KG1 (cell line): ENCODE data around the gene ADIPOR2.
"Not testable (repeated sequence)": the region's sequence is repeated elsewhere in the genome, so short reads cannot be mapped to it uniquely, and the experiment has no call there.

Experiments
- DNase-seq: peaks from one replicate; lab custom pipeline; 2025; lab: John Stamatoyannopoulos, UW

Gene ADIPOR2

DNA sequence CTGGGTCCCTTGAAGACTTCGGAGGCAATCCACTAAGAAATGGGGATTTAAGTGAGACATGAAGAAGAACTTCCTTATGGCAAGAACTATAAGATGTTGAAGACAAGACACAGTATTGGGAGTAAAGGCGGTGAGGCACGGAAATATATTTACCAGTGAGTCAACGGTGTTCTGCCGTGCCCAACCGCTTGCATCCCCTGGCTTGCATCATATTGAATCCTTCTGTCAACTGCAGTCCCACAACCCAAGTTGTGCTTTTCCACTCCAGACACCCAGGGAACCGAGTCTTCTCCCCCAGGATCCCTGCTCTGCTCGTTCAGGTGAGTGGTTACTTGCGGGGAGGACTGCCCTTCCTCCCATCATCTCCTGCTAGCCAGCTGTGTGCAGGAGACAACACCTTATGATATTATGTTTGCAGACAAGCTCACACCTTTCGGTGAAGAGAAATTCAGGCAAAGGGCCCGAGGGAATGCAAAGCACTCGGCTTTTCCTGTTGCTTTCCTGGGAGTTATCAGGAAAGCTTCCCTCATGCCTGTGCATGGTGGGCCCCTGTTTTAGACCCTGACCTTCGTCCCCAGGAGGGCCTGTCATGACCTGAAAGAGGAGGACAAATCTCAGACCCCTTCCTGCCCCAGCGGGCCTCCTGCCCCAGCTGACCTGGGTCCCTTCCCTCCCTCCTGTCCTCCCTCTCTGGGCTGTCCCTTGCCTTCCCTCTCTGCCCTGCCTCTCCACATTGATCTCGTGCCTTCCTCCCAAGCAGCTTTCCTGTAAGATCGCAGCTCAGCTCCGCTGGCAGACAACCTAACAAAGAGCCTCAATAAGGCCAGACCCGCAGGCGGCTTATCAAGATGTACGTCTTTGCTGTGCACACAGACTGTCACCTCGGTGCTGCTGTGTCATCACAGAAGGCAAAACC, 125.2 kb downstream of the ADIPOR2 start:
- DNase-seq, result no peak

DNA sequence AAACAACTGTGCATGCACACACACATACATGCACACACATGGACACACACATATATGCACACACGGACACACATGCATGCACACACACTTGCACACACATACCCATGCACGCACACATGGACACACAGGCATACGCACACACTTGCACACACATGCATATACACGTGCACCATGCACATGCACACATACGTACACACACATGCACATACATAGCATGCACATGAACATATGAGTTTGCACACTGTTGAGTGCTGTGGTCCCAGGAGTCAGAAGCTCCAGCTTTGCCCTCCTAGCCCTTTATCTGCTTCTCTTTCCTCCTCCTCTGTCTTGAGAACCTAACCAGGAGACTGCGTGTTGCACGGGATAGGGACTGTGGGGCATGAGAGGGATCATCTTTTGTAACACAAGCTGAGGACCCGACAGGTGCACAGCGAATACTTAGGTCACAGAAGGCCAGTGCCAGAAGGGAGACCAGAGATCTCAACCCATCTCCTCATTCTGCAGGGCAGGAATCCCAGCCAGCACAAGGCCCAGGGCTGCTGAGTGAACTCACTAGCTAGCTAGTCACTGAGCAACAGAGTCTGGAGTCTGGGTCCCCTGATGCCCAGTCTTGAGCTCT, 126.0 kb downstream of the ADIPOR2 start:
- DNase-seq, result no peak

DNA sequence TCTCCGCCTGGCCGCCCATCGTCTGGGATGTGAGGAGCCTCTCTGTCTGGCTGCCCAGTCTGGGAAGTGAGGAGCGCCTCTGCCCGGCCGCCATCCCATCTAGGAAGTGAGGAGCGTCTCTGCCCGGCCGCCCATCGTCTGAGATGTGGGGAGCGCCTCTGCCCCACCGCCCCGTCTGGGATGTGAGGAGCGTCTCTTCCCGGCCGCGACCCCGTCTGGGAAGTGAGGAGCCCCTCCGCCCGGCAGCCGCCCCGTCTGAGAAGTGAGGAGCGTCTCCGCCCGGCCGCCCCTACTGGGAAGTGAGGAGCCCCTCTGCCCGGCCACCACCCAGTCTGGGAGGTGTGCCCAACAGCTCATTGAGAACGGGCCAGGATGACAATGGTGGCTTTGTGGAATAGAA, 127.1 kb downstream of the ADIPOR2 start:
- not testable (repeated sequence) for DNase-seq

DNA sequence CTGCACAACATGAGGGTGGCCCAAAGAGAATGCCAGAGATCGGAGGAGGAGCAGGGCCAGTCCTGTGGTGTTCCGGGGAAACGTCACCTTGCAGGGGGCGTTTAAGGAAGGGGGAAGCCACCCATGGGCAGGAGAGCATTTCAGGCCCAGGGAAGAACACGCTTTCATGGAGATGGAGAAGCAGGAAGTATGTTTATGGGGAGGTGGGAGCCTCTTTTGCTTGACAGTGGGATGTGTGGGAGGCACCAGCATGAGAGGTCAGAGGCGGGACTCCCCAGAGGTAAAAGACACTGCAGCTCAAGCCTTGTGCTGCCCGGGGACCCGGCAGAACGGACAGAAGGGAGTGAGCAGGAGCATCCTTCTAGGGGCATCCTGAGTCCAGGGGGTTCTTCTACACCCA, 128.2 kb downstream of the ADIPOR2 start:
- DNase-seq, result no peak

DNA sequence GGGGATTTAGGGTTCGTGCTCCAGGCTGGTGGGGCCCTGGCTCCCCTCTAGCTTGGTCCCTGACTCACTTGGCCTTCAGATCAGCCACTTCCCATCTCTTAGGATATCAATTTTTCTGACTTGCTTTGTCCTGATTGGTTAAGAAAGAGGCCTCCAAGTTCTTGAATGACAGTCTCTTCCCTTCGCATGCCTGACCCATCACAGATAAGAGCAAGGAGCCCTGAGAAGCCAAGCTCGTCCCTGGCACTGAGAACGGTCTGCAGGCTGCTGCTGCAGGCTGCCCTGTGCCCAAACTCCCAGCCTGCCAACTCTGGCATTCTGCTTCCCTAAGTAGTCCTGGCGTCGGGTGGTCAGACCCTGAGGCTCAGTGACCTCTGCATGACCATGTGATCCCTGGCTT, 128.7 kb downstream of the ADIPOR2 start:
- no peak for DNase-seq

DNA sequence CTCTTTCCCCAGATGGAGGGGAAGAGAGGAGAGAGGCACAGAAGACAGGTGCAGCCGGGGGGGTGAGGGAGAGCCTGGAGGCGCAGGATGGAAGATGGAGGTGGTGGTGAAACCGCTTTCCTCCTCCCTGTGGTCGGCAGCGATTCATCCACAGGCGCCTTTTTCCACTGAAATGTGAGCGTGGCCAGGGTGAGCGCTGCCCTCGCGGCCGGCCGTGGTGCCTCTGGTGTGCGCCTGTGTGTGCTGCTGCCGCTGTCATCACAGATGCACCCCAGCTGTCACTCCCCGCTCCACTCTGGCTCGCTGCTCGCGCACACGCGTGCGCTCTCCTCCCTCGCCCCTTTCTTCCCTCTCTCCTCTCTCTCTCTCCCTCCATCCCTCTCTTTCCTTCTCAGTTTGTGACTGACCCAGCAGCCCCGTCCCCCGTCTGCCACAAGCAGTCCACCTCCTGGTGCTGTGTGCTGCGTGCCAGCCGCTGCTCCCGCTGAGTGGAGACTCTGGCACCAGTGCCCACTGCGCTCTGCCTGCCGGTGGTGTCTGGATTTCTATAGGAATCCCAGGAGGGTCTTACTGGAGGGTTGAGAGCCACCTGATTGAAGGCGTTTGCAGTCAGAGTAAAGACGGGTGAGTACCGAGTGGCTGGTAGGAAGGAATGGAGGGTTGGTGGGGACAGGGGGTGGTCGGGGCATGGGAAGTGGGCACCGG, 129.5 kb downstream of the ADIPOR2 start, which contains the start of gene LRTM2:
TSS of gene LRTM2 (plus strand) at position 375 of the 705 bp plus-strand sequence. CDS start 7,584 bp downstream, outside the sequence.
- no peak for DNase-seq

DNA sequence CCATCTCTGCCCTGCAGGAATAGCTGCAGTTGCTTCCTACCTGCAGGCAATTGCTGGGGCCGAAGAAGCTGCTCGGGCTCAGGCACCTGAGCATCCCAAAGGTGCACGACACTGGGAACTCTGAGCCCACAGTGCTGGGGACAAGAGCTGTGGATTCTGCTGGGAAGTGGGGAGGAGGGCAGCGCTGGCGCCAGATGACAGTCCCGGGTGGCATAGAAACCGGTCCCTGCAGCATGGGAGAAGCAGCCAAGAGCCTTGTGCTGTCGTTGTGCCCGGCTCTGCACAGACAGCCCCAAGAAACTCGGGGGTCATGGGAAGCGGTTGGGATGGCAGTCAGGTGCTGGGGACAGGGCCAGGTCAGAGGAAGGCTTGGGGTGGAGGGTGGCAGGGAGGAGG, 130.0 kb downstream of the ADIPOR2 start:
- DNase-seq, result no peak

DNA sequence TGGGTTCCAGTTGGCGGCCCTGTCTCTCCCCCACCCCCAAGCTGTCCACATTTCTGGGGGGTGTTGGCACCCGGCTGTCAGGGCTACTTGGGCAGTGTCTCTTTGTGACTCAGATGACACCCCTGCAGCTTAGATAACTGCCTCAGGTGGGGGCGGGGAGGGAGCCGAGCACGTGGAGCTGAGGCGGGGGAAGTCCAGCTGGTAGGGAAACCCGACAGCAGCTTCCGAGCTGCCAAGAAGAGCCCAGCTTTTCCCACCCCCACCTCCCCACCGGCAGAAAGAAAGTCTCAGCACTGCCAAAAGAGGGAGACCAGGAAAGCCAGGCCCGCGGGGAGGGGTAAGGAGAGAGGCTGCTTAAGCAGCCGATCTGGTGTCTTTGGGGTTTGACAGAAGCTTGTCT, 130.9 kb downstream of the ADIPOR2 start:
- no peak for DNase-seq

DNA sequence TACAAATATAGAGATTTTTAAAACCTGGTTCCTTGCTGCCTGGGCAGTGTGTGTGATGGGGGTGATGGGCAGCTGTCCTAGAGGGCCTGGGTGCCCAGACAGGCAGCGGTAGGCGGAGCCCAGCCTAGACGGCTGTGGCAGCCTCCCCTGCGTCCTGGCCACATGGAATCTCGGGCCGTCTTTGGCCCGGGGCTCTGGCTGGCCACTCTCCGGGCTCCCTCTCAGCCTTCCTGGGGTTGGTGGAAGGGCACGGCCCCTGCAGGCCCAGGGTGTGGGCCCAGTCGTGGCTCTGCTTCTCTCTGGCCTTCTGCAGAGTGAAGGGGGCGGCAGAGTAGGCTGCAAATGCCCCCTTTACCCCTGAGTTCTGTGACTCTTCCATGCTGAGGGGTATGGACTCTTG, 131.8 kb downstream of the ADIPOR2 start:
- DNase-seq, result no peak

DNA sequence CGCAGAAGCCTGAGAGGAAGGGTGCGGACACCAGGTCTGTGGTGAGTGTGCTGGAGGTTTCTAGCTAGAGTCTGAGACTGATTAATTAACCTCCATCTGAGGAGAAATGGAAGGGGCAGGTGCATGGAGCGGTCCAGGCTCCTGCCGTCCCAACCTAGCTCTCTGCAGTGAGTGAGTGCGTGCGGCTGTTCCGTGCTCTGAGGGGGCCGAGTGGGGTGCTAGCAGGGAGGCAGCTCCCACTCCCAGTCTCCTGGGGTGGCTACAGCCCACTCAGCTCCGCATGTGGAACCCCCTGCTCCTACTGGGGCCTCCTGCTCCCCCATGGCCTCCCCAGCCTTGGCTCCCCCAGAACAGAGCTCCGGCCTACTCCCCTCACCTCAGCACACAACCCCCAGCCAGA, 132.4 kb downstream of the ADIPOR2 start:
- no peak for DNase-seq

DNA sequence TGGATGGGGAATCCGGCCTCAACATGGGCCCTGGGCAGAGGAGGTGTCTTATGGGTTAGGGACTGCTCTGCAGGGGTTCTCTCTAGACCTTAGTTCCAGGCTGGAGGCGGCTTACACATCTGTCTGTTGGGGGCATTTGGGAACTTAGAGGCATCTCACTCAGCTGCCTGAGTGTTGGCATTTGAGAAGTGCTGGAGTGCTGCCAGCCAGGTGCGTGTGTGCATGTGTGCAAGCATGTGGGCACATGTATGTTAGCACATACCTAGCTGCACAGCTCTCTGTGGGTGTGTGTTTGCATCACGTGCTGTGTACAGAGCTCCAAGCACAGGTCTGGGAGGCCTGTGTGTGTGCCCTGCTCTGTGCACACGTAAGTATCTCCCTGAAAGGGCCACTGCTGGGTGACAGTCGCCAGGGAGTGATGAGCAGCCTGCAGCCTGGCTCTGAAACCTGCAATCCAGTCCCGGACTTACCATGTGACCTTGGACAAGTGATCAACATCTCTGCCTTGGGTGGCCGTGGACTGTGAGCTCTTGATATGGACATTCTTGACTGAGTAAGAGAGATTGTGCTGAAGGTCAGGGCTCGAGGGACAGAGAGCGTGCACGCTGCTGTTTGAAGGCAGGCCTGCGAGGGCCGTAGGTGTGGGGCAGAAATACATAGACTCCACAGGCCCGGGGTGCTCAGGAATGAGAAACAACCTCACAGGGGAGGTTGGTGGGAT, 134.7 kb downstream of the ADIPOR2 start:
- DNase-seq, result no peak

DNA sequence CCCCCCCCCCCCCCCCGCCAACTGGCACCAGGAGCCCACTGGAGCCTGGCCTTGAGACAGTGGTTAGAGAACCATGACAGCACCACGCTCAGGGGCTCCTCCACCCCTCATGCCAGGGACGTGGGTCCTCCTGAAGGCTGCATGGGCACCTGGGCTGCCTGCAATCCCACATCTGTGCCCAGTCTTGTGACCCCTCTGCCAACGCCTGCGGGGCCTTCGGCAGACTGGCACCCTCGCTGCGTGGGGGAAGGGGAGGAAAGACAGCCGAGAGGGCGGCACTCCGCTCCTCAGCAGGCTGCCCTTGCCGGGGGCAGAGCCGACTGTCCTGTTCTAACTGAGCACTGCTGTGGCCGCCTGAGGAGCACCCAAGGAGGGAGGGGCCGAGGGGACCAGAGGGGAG, 135.5 kb downstream of the ADIPOR2 start:
- DNase-seq, result no peak

DNA sequence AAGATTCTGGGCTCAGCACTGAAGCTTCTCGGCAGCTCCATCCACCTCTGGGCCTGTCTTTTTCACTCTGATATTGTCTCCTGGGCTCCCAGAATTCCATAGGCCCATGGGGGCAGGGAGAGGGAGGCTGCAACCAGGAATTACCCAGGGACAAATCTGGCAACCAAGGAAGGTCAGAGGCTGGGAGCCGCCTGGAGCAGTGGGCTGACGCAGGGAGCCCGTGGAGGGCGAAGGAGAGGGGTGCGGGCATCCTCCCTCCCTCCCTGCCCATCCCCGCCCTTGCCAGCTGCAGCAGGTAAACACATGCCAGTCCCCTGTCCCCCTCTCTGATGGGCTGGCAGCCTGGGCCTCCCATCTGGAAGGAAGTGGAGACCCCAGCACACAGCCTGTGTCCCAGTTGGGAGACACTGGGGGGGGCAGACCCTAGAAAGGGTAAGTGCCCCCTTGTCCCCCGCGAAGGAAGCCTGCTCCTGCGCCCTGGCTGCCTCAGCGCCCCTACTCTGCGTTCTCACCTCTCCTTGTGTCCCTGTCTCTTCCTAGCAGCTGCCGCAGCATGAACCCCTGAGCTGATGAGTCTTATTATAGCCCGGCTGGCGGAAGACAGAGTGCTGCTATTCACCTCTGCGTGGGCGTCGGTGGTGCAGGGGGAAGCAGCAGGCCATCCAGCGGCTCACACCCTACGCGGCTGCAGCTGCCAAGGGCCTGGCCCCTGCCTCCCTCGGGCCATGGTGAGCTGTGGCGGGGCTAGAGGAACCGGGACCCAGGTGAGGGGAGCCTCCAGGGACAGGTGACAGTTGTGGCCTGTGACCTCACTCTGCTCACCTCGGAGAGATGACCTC, 136.2 kb downstream of the ADIPOR2 start:
- DNase-seq, result no peak

DNA sequence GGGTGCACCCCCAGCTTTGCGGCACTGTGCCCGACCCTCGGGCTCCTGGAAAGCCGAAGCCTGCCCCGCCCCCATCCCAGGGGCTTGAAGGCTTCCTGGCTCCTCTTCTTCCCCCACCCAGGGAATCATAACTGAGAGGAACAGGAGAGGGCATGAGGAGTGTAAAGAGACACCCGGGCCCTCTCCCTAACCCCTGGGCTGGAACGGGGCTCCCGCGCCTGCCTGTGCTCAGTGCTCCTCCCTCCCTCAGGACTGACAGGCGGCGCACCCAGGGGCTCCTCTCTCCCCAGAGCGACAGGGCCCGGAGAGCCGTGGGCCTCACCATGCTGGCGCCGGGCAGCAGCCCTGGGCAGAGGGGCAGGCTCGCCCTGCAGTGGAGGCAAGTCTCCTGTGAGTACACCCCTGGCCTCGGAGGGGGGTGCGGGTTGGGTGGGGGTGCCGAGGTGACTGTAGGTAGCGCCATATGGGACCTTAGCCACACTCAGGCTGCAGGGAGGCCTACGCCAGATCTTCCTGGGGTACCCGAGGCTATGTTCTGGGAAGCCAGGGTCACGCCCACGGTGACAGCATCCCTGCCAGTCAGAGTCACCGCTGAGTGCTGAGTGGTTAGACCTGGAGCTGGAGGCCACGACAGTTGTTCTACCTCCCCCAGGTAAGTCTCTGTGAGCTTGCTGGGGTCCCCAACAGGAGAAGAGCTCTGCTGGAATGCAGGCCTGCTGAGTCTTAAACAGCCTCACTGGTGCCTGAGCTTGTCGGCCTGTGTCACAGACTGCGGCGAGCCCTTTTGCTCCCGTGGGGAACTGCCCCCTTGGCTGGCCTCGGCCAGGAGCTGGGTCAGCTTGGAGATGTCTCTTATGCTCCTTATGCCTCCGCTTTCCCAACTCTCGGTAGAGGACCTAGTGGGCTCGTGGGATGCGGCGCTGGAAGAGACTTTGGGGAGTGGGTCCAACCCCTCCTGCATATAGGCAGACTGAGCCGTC, 137.2 kb downstream of the ADIPOR2 start:
- no peak for DNase-seq

DNA sequence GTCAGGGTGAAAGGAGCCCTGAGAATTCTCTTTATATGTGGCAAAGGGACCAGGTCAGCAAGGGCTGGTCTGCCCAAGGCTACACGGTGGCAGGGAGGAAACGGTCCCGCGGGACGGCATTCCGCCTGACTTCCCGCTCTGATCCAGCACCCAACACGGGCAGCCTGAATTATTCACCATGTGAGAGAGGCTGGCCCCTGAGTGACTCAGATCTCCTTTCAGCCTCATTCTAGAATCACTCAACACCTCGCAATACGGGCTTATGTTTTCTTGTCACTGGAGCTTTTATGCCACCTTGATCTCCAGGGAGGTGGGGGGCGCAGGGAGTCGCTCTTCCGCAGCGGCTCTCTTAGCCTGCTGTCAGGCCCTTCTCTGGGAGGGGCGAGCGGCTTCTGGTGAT, 138.0 kb downstream of the ADIPOR2 start:
- no peak for DNase-seq

DNA sequence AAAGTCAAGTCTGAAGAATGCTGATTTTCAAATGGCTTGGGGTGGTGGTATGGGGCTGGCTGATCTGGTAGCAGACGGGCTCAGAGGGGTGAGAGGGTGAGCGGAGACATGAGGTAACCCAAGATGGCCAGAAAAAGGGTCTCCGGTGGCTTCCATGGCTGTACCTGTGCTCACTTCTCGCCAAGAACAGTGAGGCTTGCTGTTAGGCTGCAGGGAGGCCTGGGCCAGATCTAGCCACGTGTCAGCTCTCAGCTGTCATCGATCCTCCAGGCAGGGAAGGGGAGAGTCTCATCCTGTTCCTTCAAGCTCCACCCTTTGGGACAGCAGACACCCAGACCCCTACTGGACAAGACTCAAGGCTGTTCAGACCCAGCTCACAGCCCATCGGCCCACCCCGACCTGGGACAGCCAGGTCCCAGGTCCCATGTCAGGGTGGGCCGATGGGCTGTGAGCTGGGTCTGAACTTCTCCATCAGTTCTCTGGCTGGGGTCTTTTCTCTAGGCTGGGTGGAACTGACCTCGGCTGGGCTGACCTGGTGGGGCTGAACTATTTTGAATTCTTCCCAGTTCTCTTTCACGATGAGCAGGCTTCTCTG, 138.5 kb downstream of the ADIPOR2 start:
- no peak for DNase-seq

DNA sequence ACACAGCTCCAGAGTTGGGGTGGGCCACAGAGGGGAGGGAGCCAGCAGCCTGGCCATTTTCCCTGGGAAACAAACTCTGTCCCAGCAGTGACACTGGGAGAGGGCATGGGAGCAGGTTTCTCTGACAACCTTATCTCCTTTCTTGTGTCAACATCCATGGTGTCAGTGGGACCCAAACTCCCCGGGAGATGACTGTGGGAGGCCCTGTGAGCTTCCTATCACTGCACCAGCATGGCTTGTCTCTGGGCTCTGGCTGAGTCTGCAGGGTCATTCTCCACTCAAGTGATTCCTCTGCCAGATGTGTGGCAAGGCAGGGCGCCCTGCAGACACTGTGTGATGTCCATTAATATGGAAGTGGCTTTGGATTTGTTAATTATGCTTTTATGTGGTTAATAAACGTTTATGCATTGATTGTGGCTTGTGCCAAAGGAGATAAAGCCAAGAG, 139.6 kb downstream of the ADIPOR2 start:
- DNase-seq, result no peak

DNA sequence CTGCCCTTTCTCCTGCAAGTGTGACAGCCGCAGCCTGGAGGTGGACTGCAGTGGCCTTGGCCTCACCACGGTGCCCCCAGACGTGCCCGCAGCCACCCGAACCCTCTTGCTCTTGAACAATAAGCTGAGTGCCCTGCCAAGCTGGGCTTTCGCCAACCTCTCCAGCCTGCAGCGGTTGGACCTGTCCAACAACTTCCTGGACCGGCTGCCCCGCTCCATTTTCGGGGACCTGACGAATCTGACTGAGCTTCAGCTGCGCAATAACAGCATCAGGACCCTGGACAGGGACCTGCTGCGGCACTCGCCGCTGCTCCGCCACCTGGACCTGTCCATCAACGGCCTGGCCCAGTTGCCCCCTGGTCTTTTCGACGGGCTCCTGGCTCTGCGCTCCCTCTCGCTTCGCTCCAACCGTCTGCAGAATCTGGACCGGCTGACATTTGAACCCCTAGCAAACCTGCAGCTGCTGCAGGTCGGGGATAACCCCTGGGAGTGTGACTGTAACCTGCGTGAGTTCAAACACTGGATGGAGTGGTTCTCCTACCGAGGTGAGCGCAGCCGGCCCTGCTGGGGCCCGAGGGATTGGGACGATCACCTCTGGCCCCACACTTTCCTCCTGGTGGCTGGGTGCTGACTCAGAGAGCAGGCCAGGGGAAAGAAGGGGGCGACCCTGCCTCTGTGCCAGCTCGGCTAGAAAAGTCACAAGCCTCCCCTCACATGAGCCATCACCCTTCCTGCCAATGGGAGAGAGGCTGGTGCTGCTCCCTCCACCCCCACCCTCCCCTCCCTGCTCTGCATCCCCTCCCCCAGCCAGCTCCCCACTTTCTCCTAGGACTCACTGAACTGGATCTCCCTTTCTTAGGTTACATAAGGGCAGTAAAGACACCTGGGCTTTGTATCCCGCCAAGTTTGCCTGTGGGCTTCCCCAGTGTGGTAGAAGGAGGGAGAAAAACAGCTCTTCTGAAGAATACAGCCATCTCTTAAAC, 140.4 kb downstream of the ADIPOR2 start:
- no peak for DNase-seq
